Epidermal melanocyte (primary cell): ENCODE measurements around the gene SHQ1.
"Not testable (repeated sequence)": the region's sequence is repeated elsewhere in the genome, so short reads cannot be mapped to it uniquely, and the experiment has no call there.

Experiments used
- DNase-seq: peaks from one replicate; pipeline ENCODE4 v3.0.0; 2011; ENCODE audit warnings: low spot score; ENCODE audit not compliant: insufficient read length

The SHQ1 gene

GRCh38 chr3:72800869-72801268 lies 47.4 kb downstream of the SHQ1 start:
- DNase-seq = no peak

- DNase-seq = no peak
These were observed 49.6 kb downstream of the SHQ1 start for GRCh38 chr3:72798552-72799195.

- DNase-seq = no peak
These were observed 50.3 kb downstream of the SHQ1 start for GRCh38 chr3:72797773-72798543.

GRCh38 chr3:72794079-72794478 lies 54.2 kb downstream of the SHQ1 start:
- DNase-seq = no peak

- DNase-seq = no peak
These were observed 57.1 kb downstream of the SHQ1 start for GRCh38 chr3:72791161-72791560.

- DNase-seq = no peak
These were observed 58.5 kb downstream of the SHQ1 start for GRCh38 chr3:72789786-72790185.

GRCh38 chr3:72788232-72788631 lies 60.0 kb downstream of the SHQ1 start:
- not testable (repeated sequence) for DNase-seq

GRCh38 chr3:72786668-72787067 lies 61.6 kb downstream of the SHQ1 start:
- DNase-seq = no peak

- DNase-seq = no peak
These were observed 64.0 kb downstream of the SHQ1 start for GRCh38 chr3:72784226-72784625.

- no peak for DNase-seq
These were observed 65.7 kb downstream of the SHQ1 start for GRCh38 chr3:72782521-72782920.

- DNase-seq = no peak
These were observed 78.3 kb downstream of the SHQ1 start for GRCh38 chr3:72769758-72770540.

- DNase-seq = no peak
These were observed 79.3 kb downstream of the SHQ1 start for GRCh38 chr3:72768936-72769335.

- no peak for DNase-seq
These were observed 79.8 kb downstream of the SHQ1 start for GRCh38 chr3:72768481-72768880.

- DNase-seq = no peak
These were observed 80.2 kb downstream of the SHQ1 start for GRCh38 chr3:72768006-72768441.

- no peak for DNase-seq
These were observed 81.4 kb downstream of the SHQ1 start for GRCh38 chr3:72766866-72767265.

- DNase-seq = no peak
These were observed 84.3 kb downstream of the SHQ1 start for GRCh38 chr3:72763751-72764440.

- DNase-seq = no peak
These were observed 86.8 kb downstream of the SHQ1 start for GRCh38 chr3:72761410-72761809.

GRCh38 chr3:72760225-72760624 lies 88.0 kb downstream of the SHQ1 start:
- no peak for DNase-seq

- no peak for DNase-seq
These were observed 91.3 kb downstream of the SHQ1 start for GRCh38 chr3:72756900-72757299.

- no peak for DNase-seq
These were observed 93.7 kb downstream of the SHQ1 start for GRCh38 chr3:72754582-72754981.

GRCh38 chr3:72753495-72753894 lies 94.8 kb downstream of the SHQ1 start:
- no peak for DNase-seq
